ENCODE measurements around the gene GHRH. TPM values are rescaled to one million over a fixed set of nuclear protein-coding genes. Genes with fewer than 3 reads are reported as not detected.

The GHRH gene
- total RNA-seq, 1 donor from 2014 or later = not detected

- peaks cover 4% of the 10 kb centered on the region for H3K9me3 Mint-ChIP-seq
- no peak overlapping the region for H3K27ac Mint-ChIP-seq (ENCODE audit: unreplicated experiment)
- peak overlapping the region; percentile 95 for H3K4me3 Mint-ChIP-seq
- peaks cover 12% of the 10 kb centered on the region for H3K36me3 Mint-ChIP-seq (ENCODE audit: low read depth)
- peaks cover 3% of the 10 kb centered on the region for H3K27me3 Mint-ChIP-seq (ENCODE audit: low read depth)
- DNase-seq (ENCODE audit: low read depth, low spot score) = no peak
- no peak for TF ChIP-seq CTCF (conservative IDR thresholded peaks at IDR 0.05)
- H3K4me1 Mint-ChIP-seq = peaks cover 21% of the 10 kb centered on the region
These were observed 26.5 kb upstream of the GHRH start for GRCh38 chr20:37288091-37288490.

GRCh38 chr20:37285664-37286374 is 24.2 kb upstream of the GHRH start:
- H3K4me1 Mint-ChIP-seq = peaks cover 9% of the 10 kb centered on the region
- DNase-seq (ENCODE audit: low read depth, low spot score) = no peak
- no peak for TF ChIP-seq CTCF (conservative IDR thresholded peaks at IDR 0.05)
- no peak overlapping the region for H3K27ac Mint-ChIP-seq (ENCODE audit: unreplicated experiment)
- no peaks in the 10 kb centered on the region for H3K9me3 Mint-ChIP-seq
- no peaks in the 10 kb centered on the region for H3K36me3 Mint-ChIP-seq (ENCODE audit: low read depth)
- H3K27me3 Mint-ChIP-seq (ENCODE audit: low read depth) = peaks cover 3% of the 10 kb centered on the region
- no peak overlapping the region for H3K4me3 Mint-ChIP-seq

GRCh38 chr20:37284691-37285161 is 23.1 kb upstream of the GHRH start:
- Mint-ChIP-seq H3K27me3 (ENCODE audit: low read depth) (peaks cover 3% of the 10 kb centered on the region), H3K36me3 (ENCODE audit: low read depth) (no peaks in the 10 kb centered on the region), H3K4me3 (peak overlapping the region; percentile 15), H3K27ac (ENCODE audit: unreplicated experiment) (no peak overlapping the region), H3K4me1 (peaks cover 10% of the 10 kb centered on the region), H3K9me3 (no peaks in the 10 kb centered on the region)
- no peak for TF ChIP-seq CTCF (conservative IDR thresholded peaks at IDR 0.05)
- DNase-seq (ENCODE audit: low read depth, low spot score) = no peak

GRCh38 chr20:37283530-37284195 is 22.0 kb upstream of the GHRH start:
- Mint-ChIP-seq H3K36me3 (ENCODE audit: low read depth) (no peaks in the 10 kb centered on the region), H3K27ac (ENCODE audit: unreplicated experiment) (no peak overlapping the region), H3K4me3 (no peak overlapping the region), H3K9me3 (no peaks in the 10 kb centered on the region), H3K4me1 (peaks cover 8% of the 10 kb centered on the region), H3K27me3 (ENCODE audit: low read depth) (peaks cover 3% of the 10 kb centered on the region)
- no peak for TF ChIP-seq CTCF (conservative IDR thresholded peaks at IDR 0.05)
- DNase-seq (ENCODE audit: low read depth, low spot score) = no peak

- Mint-ChIP-seq H3K4me1 (peaks cover 6% of the 10 kb centered on the region), H3K27me3 (ENCODE audit: low read depth) (peaks cover 3% of the 10 kb centered on the region), H3K36me3 (ENCODE audit: low read depth) (no peaks in the 10 kb centered on the region), H3K4me3 (no peak overlapping the region), H3K27ac (ENCODE audit: unreplicated experiment) (no peak overlapping the region), H3K9me3 (no peaks in the 10 kb centered on the region)
- TF ChIP-seq CTCF (conservative IDR thresholded peaks at IDR 0.05) = no peak
- DNase-seq (ENCODE audit: low read depth, low spot score) = no peak
These were observed 20.9 kb upstream of the GHRH start for GRCh38 chr20:37282556-37282955.

All from neural crest cell (in vitro differentiated cells).